Tibial nerve (tissue), 4 donors: ENCODE measurements around the gene OPN3. TPM values are rescaled to one million over a fixed set of nuclear protein-coding genes. Genes with fewer than 3 reads are reported as not detected.
"Not testable (repeated sequence)": the region's sequence is repeated elsewhere in the genome, so short reads cannot be mapped to it uniquely, and the experiment has no call there.

ENCODE experiments used
- DNase-seq, 2 donors: peaks; one replicate each; pipeline ENCODE4 v3.0.0-alpha.2; 2019; ENCODE audit warnings: low spot score in 2 of 2
- H3K27ac ChIP-seq, 4 donors: fragments of 200-600 bp; sonication (generic) in 3 of 4; one replicate each; pipeline ENCODE4 v1.5.1; 2017 to 2019; ENCODE audit warnings: mild to moderate bottlenecking in 1 of 4
- H3K27me3 ChIP-seq, 2 donors: fragments of 200-600 bp; sonication (generic) in 1 of 2; one replicate each; pipeline versions ENCODE4 v1.5.1 to v1.6.0; 2017 to 2019
- H3K36me3 ChIP-seq, 3 donors: fragments of 200-600 bp; sonication (generic); one replicate each; pipeline ENCODE4 v1.5.1; 2018 to 2019
- H3K4me1 ChIP-seq, 4 donors: fragments of 200-600 bp; sonication (generic) in 3 of 4; one replicate each; pipeline ENCODE4 v1.5.1; 2017 to 2019
- H3K4me3 ChIP-seq, 4 donors: fragments of 200-600 bp; sonication (generic) in 3 of 4; one replicate each; pipeline ENCODE4 v1.5.1; 2017 to 2019; ENCODE audit warnings: mild to moderate bottlenecking in 1 of 4, moderate library complexity in 1 of 4
- H3K9me3 ChIP-seq, 4 donors: fragments of 200-600 bp; sonication (generic) in 3 of 4; one replicate each; pipeline ENCODE4 v1.5.1; 2017 to 2019
- EP300 ChIP-seq, 2 donors: sonication (generic); formaldehyde crosslinking; IDR thresholded peaks; one replicate each; pipeline ENCODE4 v1.6.1; 2017; ENCODE audit warnings: antibody characterized with exemption in 2 of 2, mild to moderate bottlenecking in 1 of 2
- POLR2A ChIP-seq, 2 donors: fragments of 450-650 bp; IDR thresholded peaks; one replicate each; pipeline ENCODE4 v1.6.1; 2017; ENCODE audit warnings: antibody characterized with exemption in 2 of 2, mild to moderate bottlenecking in 2 of 2, moderate library complexity in 2 of 2
- WGBS, 2 donors: methylation state at CpG; one replicate each; pipeline ENCODE4 v1.1.5; 2018; 5-methylcytosine and 5-hydroxymethylcytosine counted together
- total RNA-seq, 4 donors: library from RNA; depleted of rRNA; stranded (reverse); fragments of >200 nt; gene quantifications; one replicate each; pipeline ENCODE4 v1.1.0, GENCODE V29; 2016
- TF ChIP-seq, protein P1 (sequence below), 5 experiments: fragments of 200-600 bp in 3 of 5; fragments of 450-650 bp in 2 of 5; sonication (generic) in 3 of 5; IDR thresholded peaks; one replicate each; pipeline ENCODE4 v1.5.1; 2016 to 2019; ENCODE audit warnings: antibody characterized with exemption in 5 of 5, mild to moderate bottlenecking in 3 of 5, moderate library complexity in 2 of 5

Gene OPN3
- total RNA-seq, 4 donors from 2014 or later: 17.8 to 31.7 (median 19.7) TPM

DNA sequence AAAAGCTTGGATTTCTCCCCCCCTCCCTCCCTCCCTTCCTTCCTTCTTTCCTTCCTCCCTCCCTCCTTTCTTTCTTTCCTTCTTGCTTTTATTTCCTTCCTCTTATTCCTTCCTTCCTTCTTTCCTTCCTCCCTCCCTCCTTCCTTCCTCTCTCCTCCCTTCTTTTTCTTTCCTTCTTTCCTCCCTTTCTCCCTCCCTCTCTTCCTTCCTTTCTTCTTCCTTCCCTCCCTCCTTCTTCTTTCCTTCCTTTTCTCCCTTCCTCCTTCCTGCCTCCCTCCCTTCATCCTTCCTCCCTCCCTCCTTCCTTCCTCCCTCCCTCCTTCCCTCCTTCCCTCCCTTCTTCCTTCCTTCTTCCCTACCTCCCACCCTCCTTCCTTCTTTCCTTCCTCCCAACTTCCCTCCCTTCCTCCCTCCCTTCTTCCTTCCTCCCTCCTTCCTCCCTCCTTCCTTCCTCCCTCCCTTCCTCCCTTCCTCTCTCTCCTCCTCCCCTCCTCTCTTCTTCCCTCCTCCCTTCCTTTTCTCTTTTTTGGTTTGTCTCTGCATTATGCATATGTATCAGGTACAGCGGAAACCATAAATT lies 34.7 kb upstream of the OPN3 start:
- Histone ChIP-seq H3K4me3 (no peak overlapping the region), H3K27ac (no peak overlapping the region), H3K4me1 (no peaks in the 10 kb centered on the region), H3K36me3 (no peaks in the 10 kb centered on the region), H3K27me3 (no peaks in the 10 kb centered on the region), H3K9me3 (no peaks in the 10 kb centered on the region)
- WGBS, 2 donors: 98 to 100% methylated on average over 1 of the region's 1 CpG
- DNase-seq: no peak
- TF ChIP-seq EP300 (IDR thresholded peaks at IDR 0.05) (no peak), POLR2A (IDR thresholded peaks at IDR 0.05) (no peak)

GRCh38 chr1:241672301-241672700 lies 32.1 kb upstream of the OPN3 start:
- Histone ChIP-seq H3K27me3 (no peaks in the 10 kb centered on the region), H3K9me3 (no peaks in the 10 kb centered on the region), H3K27ac (no peak overlapping the region), H3K36me3 (no peaks in the 10 kb centered on the region), H3K4me3 (no peak overlapping the region), H3K4me1 (no peaks in the 10 kb centered on the region)
- DNase-seq: no peak
- 88 to 97% methylated on average over 1 of the region's 1 CpG for WGBS, 2 donors
- TF ChIP-seq, protein P1, sequence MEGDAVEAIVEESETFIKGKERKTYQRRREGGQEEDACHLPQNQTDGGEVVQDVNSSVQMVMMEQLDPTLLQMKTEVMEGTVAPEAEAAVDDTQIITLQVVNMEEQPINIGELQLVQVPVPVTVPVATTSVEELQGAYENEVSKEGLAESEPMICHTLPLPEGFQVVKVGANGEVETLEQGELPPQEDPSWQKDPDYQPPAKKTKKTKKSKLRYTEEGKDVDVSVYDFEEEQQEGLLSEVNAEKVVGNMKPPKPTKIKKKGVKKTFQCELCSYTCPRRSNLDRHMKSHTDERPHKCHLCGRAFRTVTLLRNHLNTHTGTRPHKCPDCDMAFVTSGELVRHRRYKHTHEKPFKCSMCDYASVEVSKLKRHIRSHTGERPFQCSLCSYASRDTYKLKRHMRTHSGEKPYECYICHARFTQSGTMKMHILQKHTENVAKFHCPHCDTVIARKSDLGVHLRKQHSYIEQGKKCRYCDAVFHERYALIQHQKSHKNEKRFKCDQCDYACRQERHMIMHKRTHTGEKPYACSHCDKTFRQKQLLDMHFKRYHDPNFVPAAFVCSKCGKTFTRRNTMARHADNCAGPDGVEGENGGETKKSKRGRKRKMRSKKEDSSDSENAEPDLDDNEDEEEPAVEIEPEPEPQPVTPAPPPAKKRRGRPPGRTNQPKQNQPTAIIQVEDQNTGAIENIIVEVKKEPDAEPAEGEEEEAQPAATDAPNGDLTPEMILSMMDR (IDR thresholded peaks at IDR 0.05): no peak
- no peak for TF ChIP-seq POLR2A (IDR thresholded peaks at IDR 0.05)
- no peak for TF ChIP-seq EP300 (IDR thresholded peaks at IDR 0.05)

DNA sequence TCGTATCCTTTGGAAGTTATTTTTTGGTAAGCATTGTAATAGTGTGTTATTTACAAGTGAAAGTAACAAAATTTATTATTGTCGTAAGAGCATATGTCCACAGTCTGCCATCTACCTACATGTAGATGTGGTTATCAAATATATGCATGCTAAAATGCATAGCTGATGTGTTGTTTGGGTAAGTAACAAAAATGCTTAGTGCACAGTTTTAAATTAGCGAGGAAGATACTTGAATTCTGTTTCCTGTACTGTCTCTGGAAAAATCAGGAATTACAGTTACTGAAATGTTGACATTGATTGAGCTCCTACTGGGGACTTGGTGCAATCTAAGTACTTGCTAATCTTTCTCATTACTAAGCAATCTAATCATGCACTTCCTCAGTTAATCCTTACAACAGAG lies 26.2 kb upstream of the OPN3 start:
- Histone ChIP-seq H3K27ac (no peak overlapping the region), H3K4me1 (peaks cover 0 to 6% (median 3%) of the 10 kb centered on the region in 4 donors), H3K36me3 (no peaks in the 10 kb centered on the region), H3K4me3 (no peak overlapping the region), H3K27me3 (no peaks in the 10 kb centered on the region), H3K9me3 (no peaks in the 10 kb centered on the region)
- TF ChIP-seq, protein P1 (IDR thresholded peaks at IDR 0.05): no peak
- no peak for TF ChIP-seq EP300 (IDR thresholded peaks at IDR 0.05)
- TF ChIP-seq POLR2A (IDR thresholded peaks at IDR 0.05): no peak
- whole genome bisulfite sequencing, 2 donors: 92 to 95% methylated on average over 3 of the region's 3 CpGs
- no peak for DNase-seq

GRCh38 chr1:241660424-241660972 lies 20.3 kb upstream of the OPN3 start:
- no peaks in the 10 kb centered on the region for H3K9me3 ChIP-seq
- no peak overlapping the region for H3K4me3 ChIP-seq
- DNase-seq: no peak
- H3K4me1 ChIP-seq: peaks cover 0 to 6% (median 3%) of the 10 kb centered on the region in 4 donors
- 80 to 82% methylated on average over 5 of the region's 5 CpGs for WGBS, 2 donors
- no peak overlapping the region for H3K27ac ChIP-seq
- H3K27me3 ChIP-seq: no peaks in the 10 kb centered on the region
- TF ChIP-seq, protein P1 (IDR thresholded peaks at IDR 0.05): no peak
- TF ChIP-seq EP300 (IDR thresholded peaks at IDR 0.05) (no peak), POLR2A (IDR thresholded peaks at IDR 0.05) (no peak)
- H3K36me3 ChIP-seq: no peaks in the 10 kb centered on the region

DNA sequence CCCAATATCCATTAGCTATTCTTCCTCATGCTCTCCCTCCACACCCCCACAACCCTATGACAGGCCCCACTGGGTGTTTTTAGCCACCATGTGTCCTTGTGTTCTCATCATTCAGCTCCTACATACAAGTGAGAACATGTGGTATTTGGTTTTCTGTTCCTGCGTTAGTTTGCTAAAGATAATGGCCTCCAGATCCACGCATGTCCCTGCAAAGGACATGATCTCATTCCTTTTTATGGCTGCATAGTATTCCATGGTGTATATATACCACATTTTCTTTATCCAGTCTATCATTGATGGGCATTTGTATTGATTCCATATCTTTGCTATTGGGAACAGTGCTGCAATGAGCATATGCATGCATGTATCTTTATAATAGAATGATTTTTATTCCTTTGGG lies 18.8 kb upstream of the OPN3 start:
- H3K4me1 ChIP-seq, H3K27me3 ChIP-seq, DNase-seq, H3K36me3 ChIP-seq, H3K9me3 ChIP-seq, H3K27ac ChIP-seq, H3K4me3 ChIP-seq: not testable (repeated sequence)
- 87 to 94% methylated on average over 2 of the region's 2 CpGs for WGBS, 2 donors

- 86 to 90% methylated on average over 3 of the region's 3 CpGs for WGBS, 2 donors
- no peak for TF ChIP-seq EP300 (IDR thresholded peaks at IDR 0.05)
- TF ChIP-seq POLR2A (IDR thresholded peaks at IDR 0.05): no peak
- H3K36me3 ChIP-seq: no peaks in the 10 kb centered on the region
- no peaks in the 10 kb centered on the region for H3K27me3 ChIP-seq
- no peak overlapping the region for H3K27ac ChIP-seq
- no peaks in the 10 kb centered on the region for H3K9me3 ChIP-seq
- H3K4me1 ChIP-seq: peaks cover 0 to 3% (median 1%) of the 10 kb centered on the region in 4 donors
- H3K4me3 ChIP-seq: no peak overlapping the region
- DNase-seq: no peak
Observed at GRCh38 chr1:241658081-241658793, 18.1 kb upstream of the OPN3 start.
